A549 (cell line): ENCODE data around the gene CCDC134.

ENCODE experiments used
- BHLHE40 ChIP-seq: IDR thresholded peaks from 2 replicates; pipeline ENCODE4 v1.6.1; 2012; ENCODE audit warnings: low read depth, low read length, inconsistent platforms
- CTCF ChIP-seq: fragments of >200 bp; sonication (Bioruptor Twin); formaldehyde crosslinking; IDR thresholded peaks from 3 replicates; pipeline ENCODE4 v1.5.1; 2016
- HDAC2 ChIP-seq: fragments of 200-600 bp; sonication (generic); IDR thresholded peaks from 2 replicates; pipeline ENCODE4 v1.6.1; 2016
- KDM1A ChIP-seq: fragments of 200-600 bp; sonication (generic); IDR thresholded peaks from 2 replicates; pipeline ENCODE4 v1.6.1; 2016; ENCODE audit warnings: low read depth, mild to moderate bottlenecking
- KDM5A ChIP-seq: fragments of 200-600 bp; sonication (generic); IDR thresholded peaks from 2 replicates; pipeline ENCODE4 v1.6.1; 2016; ENCODE audit warnings: antibody characterized with exemption, mild to moderate bottlenecking
- PHF8 ChIP-seq: fragments of 200-600 bp; sonication (generic); IDR thresholded peaks from 2 replicates; pipeline ENCODE4 v1.6.1; 2016; ENCODE audit warnings: low read depth, mild to moderate bottlenecking, antibody characterized with exemption, moderate library complexity, borderline replicate concordance
- POLR2A ChIP-seq: IDR thresholded peaks from 2 replicates; pipeline ENCODE4 v1.6.1; 2012; ENCODE audit warnings: mild to moderate bottlenecking, low read length
- RCOR1 ChIP-seq: fragments of 150-350 bp; IDR thresholded peaks from 2 replicates; pipeline ENCODE4 v1.6.1; 2014; ENCODE audit warnings: antibody characterized with exemption, low read length, low read depth
- REST ChIP-seq: fragments of 200-600 bp; sonication (generic); IDR thresholded peaks from 2 replicates; pipeline ENCODE4 v1.6.1; 2016; ENCODE audit warnings: antibody characterized with exemption, mild to moderate bottlenecking, moderate library complexity
- SREBF2 ChIP-seq: fragments of 450-650 bp; IDR thresholded peaks from 2 replicates; pipeline ENCODE4 v1.6.1; 2014; ENCODE audit warnings: mild to moderate bottlenecking, moderate library complexity
- TF ChIP-seq, protein P1 (sequence below): fragments of 450-650 bp; IDR thresholded peaks from 2 replicates; pipeline ENCODE4 v1.6.1; 2014; ENCODE audit warnings: antibody characterized with exemption
- TF ChIP-seq, protein P2 (sequence below): IDR thresholded peaks from 2 replicates; pipeline ENCODE4 v1.6.1; 2012

GRCh38 chr22:41844513-41844912, 44.0 kb downstream of the CCDC134 start:
- no peak for TF ChIP-seq REST
- TF ChIP-seq CTCF: no peak
- no peak for TF ChIP-seq PHF8
- no peak for TF ChIP-seq RCOR1
- TF ChIP-seq HDAC2: no peak
- TF ChIP-seq, protein P1, sequence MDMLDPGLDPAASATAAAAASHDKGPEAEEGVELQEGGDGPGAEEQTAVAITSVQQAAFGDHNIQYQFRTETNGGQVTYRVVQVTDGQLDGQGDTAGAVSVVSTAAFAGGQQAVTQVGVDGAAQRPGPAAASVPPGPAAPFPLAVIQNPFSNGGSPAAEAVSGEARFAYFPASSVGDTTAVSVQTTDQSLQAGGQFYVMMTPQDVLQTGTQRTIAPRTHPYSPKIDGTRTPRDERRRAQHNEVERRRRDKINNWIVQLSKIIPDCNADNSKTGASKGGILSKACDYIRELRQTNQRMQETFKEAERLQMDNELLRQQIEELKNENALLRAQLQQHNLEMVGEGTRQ: no peak
- no peak for TF ChIP-seq KDM5A
- no peak for TF ChIP-seq BHLHE40
- TF ChIP-seq KDM1A: no peak
- no peak for TF ChIP-seq SREBF2
- TF ChIP-seq, protein P2, sequence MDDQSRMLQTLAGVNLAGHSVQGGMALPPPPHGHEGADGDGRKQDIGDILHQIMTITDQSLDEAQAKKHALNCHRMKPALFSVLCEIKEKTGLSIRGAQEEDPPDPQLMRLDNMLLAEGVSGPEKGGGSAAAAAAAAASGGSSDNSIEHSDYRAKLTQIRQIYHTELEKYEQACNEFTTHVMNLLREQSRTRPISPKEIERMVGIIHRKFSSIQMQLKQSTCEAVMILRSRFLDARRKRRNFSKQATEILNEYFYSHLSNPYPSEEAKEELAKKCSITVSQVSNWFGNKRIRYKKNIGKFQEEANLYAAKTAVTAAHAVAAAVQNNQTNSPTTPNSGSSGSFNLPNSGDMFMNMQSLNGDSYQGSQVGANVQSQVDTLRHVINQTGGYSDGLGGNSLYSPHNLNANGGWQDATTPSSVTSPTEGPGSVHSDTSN: no peak
- TF ChIP-seq POLR2A: no peak
